ENCODE measurements around the gene B4GALNT2.

B4GALNT2 gene

DNA sequence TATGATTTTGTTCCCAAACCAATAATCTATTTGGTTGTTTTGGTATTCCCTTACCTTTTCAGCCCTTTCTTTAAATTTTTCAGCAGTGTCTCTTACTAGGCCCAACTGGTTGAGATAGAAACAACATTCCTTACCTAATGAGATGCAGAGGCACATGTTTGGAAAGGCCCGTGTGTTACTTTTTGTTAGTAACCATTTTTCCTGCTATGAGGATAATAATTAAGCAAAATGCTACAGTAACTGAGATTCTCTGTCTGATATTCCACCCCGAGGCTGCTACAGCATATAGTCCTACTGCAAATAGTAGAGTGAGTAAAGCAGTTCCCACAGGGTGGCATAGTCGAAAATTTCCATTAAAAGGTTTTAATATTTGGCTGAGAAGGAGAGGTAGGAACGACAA lies 10.0 kb upstream of the B4GALNT2 start:
- TF ChIP-seq TOX (CRISPR knock-in tag; IDR thresholded peaks at IDR 0.05; ENCODE audit: borderline replicate concordance) = no peak
- TF ChIP-seq PPARA (CRISPR knock-in tag; IDR thresholded peaks at IDR 0.05; ENCODE audit: borderline replicate concordance) = no peak
- TF ChIP-seq ZC3H10 (CRISPR knock-in tag; IDR thresholded peaks at IDR 0.05) = no peak
- no peak for TF ChIP-seq CSDC2 (CRISPR knock-in tag; IDR thresholded peaks at IDR 0.05)
- TF ChIP-seq, protein P1, sequence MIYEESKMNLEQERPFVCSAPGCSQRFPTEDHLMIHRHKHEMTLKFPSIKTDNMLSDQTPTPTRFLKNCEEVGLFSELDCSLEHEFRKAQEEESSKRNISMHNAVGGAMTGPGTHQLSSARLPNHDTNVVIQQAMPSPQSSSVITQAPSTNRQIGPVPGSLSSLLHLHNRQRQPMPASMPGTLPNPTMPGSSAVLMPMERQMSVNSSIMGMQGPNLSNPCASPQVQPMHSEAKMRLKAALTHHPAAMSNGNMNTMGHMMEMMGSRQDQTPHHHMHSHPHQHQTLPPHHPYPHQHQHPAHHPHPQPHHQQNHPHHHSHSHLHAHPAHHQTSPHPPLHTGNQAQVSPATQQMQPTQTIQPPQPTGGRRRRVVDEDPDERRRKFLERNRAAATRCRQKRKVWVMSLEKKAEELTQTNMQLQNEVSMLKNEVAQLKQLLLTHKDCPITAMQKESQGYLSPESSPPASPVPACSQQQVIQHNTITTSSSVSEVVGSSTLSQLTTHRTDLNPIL (CRISPR knock-in tag; IDR thresholded peaks at IDR 0.05; ENCODE audit: low read depth) = no peak
- no peak for TF ChIP-seq GLIS3 (CRISPR knock-in tag; IDR thresholded peaks at IDR 0.05)
- TF ChIP-seq TCF4 (CRISPR knock-in tag; IDR thresholded peaks at IDR 0.05; ENCODE audit: borderline replicate concordance) = no peak
- TF ChIP-seq, protein P2, sequence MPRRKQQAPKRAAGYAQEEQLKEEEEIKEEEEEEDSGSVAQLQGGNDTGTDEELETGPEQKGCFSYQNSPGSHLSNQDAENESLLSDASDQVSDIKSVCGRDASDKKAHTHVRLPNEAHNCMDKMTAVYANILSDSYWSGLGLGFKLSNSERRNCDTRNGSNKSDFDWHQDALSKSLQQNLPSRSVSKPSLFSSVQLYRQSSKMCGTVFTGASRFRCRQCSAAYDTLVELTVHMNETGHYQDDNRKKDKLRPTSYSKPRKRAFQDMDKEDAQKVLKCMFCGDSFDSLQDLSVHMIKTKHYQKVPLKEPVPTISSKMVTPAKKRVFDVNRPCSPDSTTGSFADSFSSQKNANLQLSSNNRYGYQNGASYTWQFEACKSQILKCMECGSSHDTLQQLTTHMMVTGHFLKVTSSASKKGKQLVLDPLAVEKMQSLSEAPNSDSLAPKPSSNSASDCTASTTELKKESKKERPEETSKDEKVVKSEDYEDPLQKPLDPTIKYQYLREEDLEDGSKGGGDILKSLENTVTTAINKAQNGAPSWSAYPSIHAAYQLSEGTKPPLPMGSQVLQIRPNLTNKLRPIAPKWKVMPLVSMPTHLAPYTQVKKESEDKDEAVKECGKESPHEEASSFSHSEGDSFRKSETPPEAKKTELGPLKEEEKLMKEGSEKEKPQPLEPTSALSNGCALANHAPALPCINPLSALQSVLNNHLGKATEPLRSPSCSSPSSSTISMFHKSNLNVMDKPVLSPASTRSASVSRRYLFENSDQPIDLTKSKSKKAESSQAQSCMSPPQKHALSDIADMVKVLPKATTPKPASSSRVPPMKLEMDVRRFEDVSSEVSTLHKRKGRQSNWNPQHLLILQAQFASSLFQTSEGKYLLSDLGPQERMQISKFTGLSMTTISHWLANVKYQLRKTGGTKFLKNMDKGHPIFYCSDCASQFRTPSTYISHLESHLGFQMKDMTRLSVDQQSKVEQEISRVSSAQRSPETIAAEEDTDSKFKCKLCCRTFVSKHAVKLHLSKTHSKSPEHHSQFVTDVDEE (CRISPR knock-in tag; IDR thresholded peaks at IDR 0.05) = no peak
- TF ChIP-seq ESRRG (CRISPR knock-in tag; IDR thresholded peaks at IDR 0.05) = no peak
- no peak for TF ChIP-seq OSR1 (CRISPR knock-in tag; IDR thresholded peaks at IDR 0.05)
- TF ChIP-seq ZFP30 (CRISPR knock-in tag; IDR thresholded peaks at IDR 0.05) = no peak
- TF ChIP-seq ZFP3 (CRISPR knock-in tag; IDR thresholded peaks at IDR 0.05) = no peak
- TF ChIP-seq ZNF8 (CRISPR knock-in tag; IDR thresholded peaks at IDR 0.05) = no peak
- TF ChIP-seq, protein P3, sequence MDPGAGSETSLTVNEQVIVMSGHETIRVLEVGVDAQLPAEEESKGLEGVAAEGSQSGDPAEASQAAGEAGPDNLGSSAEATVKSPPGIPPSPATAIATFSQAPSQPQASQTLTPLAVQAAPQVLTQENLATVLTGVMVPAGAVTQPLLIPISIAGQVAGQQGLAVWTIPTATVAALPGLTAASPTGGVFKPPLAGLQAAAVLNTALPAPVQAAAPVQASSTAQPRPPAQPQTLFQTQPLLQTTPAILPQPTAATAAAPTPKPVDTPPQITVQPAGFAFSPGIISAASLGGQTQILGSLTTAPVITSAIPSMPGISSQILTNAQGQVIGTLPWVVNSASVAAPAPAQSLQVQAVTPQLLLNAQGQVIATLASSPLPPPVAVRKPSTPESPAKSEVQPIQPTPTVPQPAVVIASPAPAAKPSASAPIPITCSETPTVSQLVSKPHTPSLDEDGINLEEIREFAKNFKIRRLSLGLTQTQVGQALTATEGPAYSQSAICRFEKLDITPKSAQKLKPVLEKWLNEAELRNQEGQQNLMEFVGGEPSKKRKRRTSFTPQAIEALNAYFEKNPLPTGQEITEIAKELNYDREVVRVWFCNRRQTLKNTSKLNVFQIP (CRISPR knock-in tag; IDR thresholded peaks at IDR 0.05; ENCODE audit: borderline replicate concordance, low read depth) = no peak
- TF ChIP-seq BACH2 (CRISPR knock-in tag; IDR thresholded peaks at IDR 0.05; ENCODE audit: borderline replicate concordance) = no peak
- TF ChIP-seq ZNF565 (CRISPR knock-in tag; conservative IDR thresholded peaks at IDR 0.05; ENCODE audit: low read depth) = no peak

DNA sequence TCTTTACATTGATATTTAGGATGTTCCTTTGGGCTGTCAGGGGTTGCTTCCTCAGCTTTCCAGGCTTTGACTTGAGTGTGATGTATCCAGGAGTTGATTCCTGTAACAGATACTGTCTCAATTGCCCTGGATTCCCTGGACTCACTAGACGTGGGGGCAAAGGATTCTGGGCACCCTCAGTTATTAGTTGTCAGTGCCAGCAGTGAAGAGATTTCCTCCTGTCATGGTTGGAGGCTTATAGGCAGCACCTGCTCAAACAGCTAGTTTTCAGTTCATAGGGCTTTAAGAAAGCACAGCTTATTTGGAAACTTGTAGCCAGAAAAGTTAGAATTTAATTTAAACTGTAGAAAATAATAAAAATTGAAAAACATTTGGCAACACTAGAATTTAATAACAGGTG lies 9.5 kb upstream of the B4GALNT2 start:
- TF ChIP-seq GLIS3 (CRISPR knock-in tag; IDR thresholded peaks at IDR 0.05) (no peak), ISL1 (CRISPR knock-in tag; IDR thresholded peaks at IDR 0.05) (no peak), ZNF565 (CRISPR knock-in tag; conservative IDR thresholded peaks at IDR 0.05; ENCODE audit: low read depth) (no peak), ZNF8 (CRISPR knock-in tag; IDR thresholded peaks at IDR 0.05) (no peak)
- TF ChIP-seq, protein P1 (CRISPR knock-in tag; IDR thresholded peaks at IDR 0.05; ENCODE audit: low read depth) = no peak
- ATAC-seq = no peak

More for the DNA sequence above, 10.0 kb upstream of the B4GALNT2 start:
- ATAC-seq = no peak

DNA sequence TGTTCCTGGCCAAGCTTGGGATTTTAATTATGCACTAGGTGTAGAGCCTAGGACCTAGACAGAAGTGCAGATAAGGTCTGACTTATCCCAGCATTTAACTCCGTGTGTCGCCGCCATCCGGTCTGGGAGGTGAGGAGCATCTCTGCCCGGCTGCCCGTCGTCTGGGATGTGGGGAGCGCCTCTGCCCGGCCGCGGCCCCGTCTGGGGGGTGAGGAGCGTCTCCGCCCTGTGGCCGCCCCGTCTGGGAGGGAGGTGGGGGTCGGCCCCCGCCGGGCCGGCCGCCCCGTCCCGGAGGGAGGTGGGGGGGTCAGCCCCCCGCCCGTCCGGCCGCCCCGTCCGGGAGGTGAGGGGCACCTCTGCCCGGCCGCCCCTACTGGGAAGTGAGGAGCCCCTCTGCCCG lies 7.1 kb upstream of the B4GALNT2 start:
- no peak for ATAC-seq
- TF ChIP-seq CSDC2 (CRISPR knock-in tag; IDR thresholded peaks at IDR 0.05) = no peak
- TF ChIP-seq OSR1 (CRISPR knock-in tag; IDR thresholded peaks at IDR 0.05) = no peak
- no peak for TF ChIP-seq ZFP3 (CRISPR knock-in tag; IDR thresholded peaks at IDR 0.05)
- no peak for TF ChIP-seq GLIS3 (CRISPR knock-in tag; IDR thresholded peaks at IDR 0.05)
- no peak for TF ChIP-seq BACH2 (CRISPR knock-in tag; IDR thresholded peaks at IDR 0.05; ENCODE audit: borderline replicate concordance)
- no peak for TF ChIP-seq ZC3H10 (CRISPR knock-in tag; IDR thresholded peaks at IDR 0.05)
- TF ChIP-seq, protein P3 (CRISPR knock-in tag; IDR thresholded peaks at IDR 0.05; ENCODE audit: borderline replicate concordance, low read depth) = no peak
- TF ChIP-seq, protein P2 (CRISPR knock-in tag; IDR thresholded peaks at IDR 0.05) = no peak
- TF ChIP-seq ZFP30 (CRISPR knock-in tag; IDR thresholded peaks at IDR 0.05) = no peak
- no peak for TF ChIP-seq ARNTL (CRISPR knock-in tag; IDR thresholded peaks at IDR 0.05; ENCODE audit: borderline replicate concordance, low read depth)
- TF ChIP-seq ZNF565 (CRISPR knock-in tag; conservative IDR thresholded peaks at IDR 0.05; ENCODE audit: low read depth) = no peak
- no peak for TF ChIP-seq TOX (CRISPR knock-in tag; IDR thresholded peaks at IDR 0.05; ENCODE audit: borderline replicate concordance)
- no peak for TF ChIP-seq ZNF8 (CRISPR knock-in tag; IDR thresholded peaks at IDR 0.05)
- no peak for TF ChIP-seq ZNF70 (CRISPR knock-in tag; IDR thresholded peaks at IDR 0.05)
- no peak for TF ChIP-seq ISL1 (CRISPR knock-in tag; IDR thresholded peaks at IDR 0.05)
- TF ChIP-seq, protein P1 (CRISPR knock-in tag; IDR thresholded peaks at IDR 0.05; ENCODE audit: low read depth) = no peak
- TF ChIP-seq, protein P4, sequence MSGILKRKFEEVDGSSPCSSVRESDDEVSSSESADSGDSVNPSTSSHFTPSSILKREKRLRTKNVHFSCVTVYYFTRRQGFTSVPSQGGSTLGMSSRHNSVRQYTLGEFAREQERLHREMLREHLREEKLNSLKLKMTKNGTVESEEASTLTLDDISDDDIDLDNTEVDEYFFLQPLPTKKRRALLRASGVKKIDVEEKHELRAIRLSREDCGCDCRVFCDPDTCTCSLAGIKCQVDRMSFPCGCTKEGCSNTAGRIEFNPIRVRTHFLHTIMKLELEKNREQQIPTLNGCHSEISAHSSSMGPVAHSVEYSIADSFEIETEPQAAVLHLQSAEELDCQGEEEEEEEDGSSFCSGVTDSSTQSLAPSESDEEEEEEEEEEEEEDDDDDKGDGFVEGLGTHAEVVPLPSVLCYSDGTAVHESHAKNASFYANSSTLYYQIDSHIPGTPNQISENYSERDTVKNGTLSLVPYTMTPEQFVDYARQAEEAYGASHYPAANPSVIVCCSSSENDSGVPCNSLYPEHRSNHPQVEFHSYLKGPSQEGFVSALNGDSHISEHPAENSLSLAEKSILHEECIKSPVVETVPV (CRISPR knock-in tag; IDR thresholded peaks at IDR 0.05) = no peak
- no peak for TF ChIP-seq TCF4 (CRISPR knock-in tag; IDR thresholded peaks at IDR 0.05; ENCODE audit: borderline replicate concordance)
- no peak for TF ChIP-seq SNAI2 (CRISPR knock-in tag; IDR thresholded peaks at IDR 0.05)
